ENCODE data around the gene GLRX5. TPM values are rescaled to one million over a fixed set of nuclear protein-coding genes. Genes with fewer than 3 reads are reported as not detected.
A peak's percentile ranks its signal among the peaks of the same experiment; 100 is the strongest.
"Not testable (repeated sequence)": the region's sequence is repeated elsewhere in the genome, so short reads cannot be mapped to it uniquely, and the experiment has no call there.

GLRX5 gene
- total and polyA plus RNA-seq, 4 donors = 61.1 to 77.9 (median 66.8) TPM

DNA sequence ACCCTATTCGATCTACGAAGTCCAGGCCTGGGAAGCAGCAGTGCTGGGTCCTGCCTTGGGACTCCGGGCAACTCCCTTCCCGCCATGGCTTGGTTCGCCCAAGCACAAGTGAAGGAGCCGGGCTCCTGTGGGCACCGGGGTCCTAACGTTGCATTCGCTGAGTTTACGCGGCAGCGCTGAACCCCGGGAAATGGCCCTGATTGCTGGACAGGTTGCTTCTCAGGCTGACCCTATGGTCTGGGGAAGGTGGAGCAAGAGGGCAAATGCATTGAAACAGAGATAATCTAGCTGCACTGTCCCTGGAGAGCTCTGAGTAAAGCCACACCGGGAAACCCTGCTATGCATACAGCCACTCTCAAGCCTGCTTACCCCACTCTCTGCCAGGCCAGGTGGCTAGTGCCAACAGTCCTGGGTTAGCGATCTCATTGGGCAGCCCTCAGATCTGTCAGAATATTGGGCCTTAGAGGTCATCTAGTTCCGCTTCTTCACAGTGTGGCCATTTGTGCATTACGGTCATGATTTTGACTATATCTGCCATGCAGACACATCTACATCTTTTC is 29.7 kb upstream of the GLRX5 start:
- no peak overlapping the region for H3K27ac ChIP-seq (ENCODE audit: low read depth, low read length)
- peaks cover 30% of the 10 kb centered on the region for H3K4me1 ChIP-seq (ENCODE audit: control insufficient read depth, insufficient read depth, low read length)
- H3K9me3 ChIP-seq (ENCODE audit: control insufficient read depth, insufficient read depth, low read length) = no peaks in the 10 kb centered on the region
- DNase-seq (ENCODE audit: low read depth in 4 of 6, low spot score in 6 of 6) = no peak
- peaks cover 3% of the 10 kb centered on the region for H3K36me3 ChIP-seq (ENCODE audit: control insufficient read depth, insufficient read depth, low read length)
- no peak overlapping the region for H3K4me3 ChIP-seq (ENCODE audit: low read depth, low read length)
- 93% methylated on average over 16 of the region's 17 CpGs for WGBS (ENCODE audit: insufficient coverage)
- H3K27me3 ChIP-seq (ENCODE audit: control insufficient read depth, insufficient read depth, low read length) = no peaks in the 10 kb centered on the region

DNA sequence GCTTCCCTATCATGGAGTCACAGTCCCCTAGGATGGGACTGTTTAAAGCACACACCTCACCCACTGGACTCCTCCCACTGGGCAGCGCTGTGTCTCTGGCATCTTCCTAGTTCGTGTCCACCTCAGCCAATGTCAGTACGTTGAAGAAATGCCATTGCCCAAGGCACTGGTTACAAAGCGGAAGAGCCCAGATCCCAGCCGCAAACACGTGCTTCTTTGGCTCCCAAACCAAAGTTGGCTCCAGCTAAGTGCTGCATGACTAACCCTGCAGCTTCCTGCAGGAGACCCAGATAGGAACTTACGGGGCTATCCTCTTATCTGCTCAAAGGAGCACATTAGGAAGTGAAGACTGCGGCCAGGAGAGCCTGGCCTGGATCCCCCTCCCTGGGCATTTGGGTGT is 27.7 kb upstream of the GLRX5 start:
- no peaks in the 10 kb centered on the region for H3K27me3 ChIP-seq (ENCODE audit: control insufficient read depth, insufficient read depth, low read length)
- H3K4me1 ChIP-seq (ENCODE audit: control insufficient read depth, insufficient read depth, low read length) = peaks cover 13% of the 10 kb centered on the region
- peak in 1 of 6 donors; percentile 43 for DNase-seq (ENCODE audit: low read depth in 4 of 6, low spot score in 6 of 6)
- no peak overlapping the region for H3K4me3 ChIP-seq (ENCODE audit: low read depth, low read length)
- H3K36me3 ChIP-seq (ENCODE audit: control insufficient read depth, insufficient read depth, low read length) = no peaks in the 10 kb centered on the region
- WGBS (ENCODE audit: insufficient coverage) = 78% methylated on average over 7 of the region's 8 CpGs
- no peak overlapping the region for H3K27ac ChIP-seq (ENCODE audit: low read depth, low read length)
- H3K9me3 ChIP-seq (ENCODE audit: control insufficient read depth, insufficient read depth, low read length) = no peaks in the 10 kb centered on the region

DNA sequence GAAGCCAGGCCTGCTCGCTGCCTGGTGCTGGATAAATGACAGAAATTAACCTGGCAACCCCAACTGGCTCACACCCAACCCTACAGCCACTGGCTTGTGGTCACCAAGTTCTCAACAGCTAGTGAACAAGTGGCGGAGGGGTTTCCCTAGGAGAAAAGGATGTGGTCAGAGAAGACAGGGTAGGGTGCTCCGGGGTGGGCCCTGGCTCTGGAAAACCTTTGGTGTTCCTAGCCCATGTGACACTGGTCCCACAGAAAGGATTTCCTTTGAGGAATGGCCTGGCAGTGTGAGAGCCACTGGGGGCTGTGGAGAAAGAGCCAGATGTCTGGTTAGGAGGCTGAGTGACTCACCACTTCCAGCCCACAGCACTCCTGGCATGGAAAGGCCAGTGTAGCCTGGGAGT is 27.1 kb upstream of the GLRX5 start:
- peak in 1 of 6 donors; percentile 31 for DNase-seq (ENCODE audit: low read depth in 4 of 6, low spot score in 6 of 6)
- Histone ChIP-seq H3K36me3 (ENCODE audit: control insufficient read depth, insufficient read depth, low read length) (no peaks in the 10 kb centered on the region), H3K4me1 (ENCODE audit: control insufficient read depth, insufficient read depth, low read length) (peaks cover 10% of the 10 kb centered on the region), H3K27ac (ENCODE audit: low read depth, low read length) (no peak overlapping the region), H3K27me3 (ENCODE audit: control insufficient read depth, insufficient read depth, low read length) (no peaks in the 10 kb centered on the region), H3K9me3 (ENCODE audit: control insufficient read depth, insufficient read depth, low read length) (no peaks in the 10 kb centered on the region), H3K4me3 (ENCODE audit: low read depth, low read length) (no peak overlapping the region)
- 70% methylated on average over 2 of the region's 3 CpGs for WGBS (ENCODE audit: insufficient coverage)

DNA sequence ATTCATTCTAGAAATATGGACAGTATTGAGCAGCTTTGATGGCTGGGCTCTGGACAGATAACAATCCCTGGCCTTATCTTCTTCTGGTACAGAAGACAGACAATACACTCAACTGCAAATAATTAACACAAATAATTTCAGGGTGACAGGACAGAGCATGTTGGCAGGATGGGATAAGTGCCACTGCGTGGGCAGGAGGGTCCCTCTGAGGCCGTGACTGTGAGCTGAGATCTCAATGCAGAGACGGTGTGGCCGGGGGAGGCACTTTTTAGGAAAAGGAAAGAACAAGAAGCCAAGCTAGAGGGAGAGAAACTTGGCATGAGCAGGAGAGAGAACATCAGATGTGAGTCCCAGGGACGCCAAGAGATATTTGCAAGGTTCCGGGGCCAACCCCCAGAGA is 26.5 kb upstream of the GLRX5 start:
- no peak for DNase-seq (ENCODE audit: low read depth in 4 of 6, low spot score in 6 of 6)
- no peak overlapping the region for H3K27ac ChIP-seq (ENCODE audit: low read depth, low read length)
- peaks cover 10% of the 10 kb centered on the region for H3K4me1 ChIP-seq (ENCODE audit: control insufficient read depth, insufficient read depth, low read length)
- no peaks in the 10 kb centered on the region for H3K36me3 ChIP-seq (ENCODE audit: control insufficient read depth, insufficient read depth, low read length)
- WGBS (ENCODE audit: insufficient coverage) = 77% methylated on average over 6 of the region's 6 CpGs
- H3K4me3 ChIP-seq (ENCODE audit: low read depth, low read length) = no peak overlapping the region
- H3K9me3 ChIP-seq (ENCODE audit: control insufficient read depth, insufficient read depth, low read length) = no peaks in the 10 kb centered on the region
- no peaks in the 10 kb centered on the region for H3K27me3 ChIP-seq (ENCODE audit: control insufficient read depth, insufficient read depth, low read length)

DNA sequence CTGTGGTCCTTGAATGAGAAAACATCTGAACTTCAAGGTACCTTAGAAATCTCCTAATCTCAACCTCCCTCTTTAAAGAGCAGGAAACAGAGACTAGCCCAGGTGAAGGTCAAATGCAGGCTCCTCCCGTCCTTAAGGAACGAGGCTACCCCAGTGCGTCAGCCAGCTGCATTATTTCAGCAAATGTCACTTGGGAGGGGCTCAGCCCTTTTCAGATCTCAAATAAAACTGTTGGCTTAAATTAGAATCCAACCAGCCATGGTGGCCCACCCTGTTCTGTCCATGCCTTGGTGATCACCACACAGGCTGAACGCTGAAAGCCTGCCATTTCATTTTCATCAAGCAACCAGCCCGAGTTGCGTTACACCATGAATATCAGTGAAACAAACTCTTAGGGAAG is 25.4 kb upstream of the GLRX5 start:
- no peaks in the 10 kb centered on the region for H3K27me3 ChIP-seq (ENCODE audit: control insufficient read depth, insufficient read depth, low read length)
- no peaks in the 10 kb centered on the region for H3K9me3 ChIP-seq (ENCODE audit: control insufficient read depth, insufficient read depth, low read length)
- H3K27ac ChIP-seq (ENCODE audit: low read depth, low read length) = no peak overlapping the region
- 89% methylated on average over 3 of the region's 6 CpGs for WGBS (ENCODE audit: insufficient coverage)
- H3K4me3 ChIP-seq (ENCODE audit: low read depth, low read length) = no peak overlapping the region
- no peaks in the 10 kb centered on the region for H3K36me3 ChIP-seq (ENCODE audit: control insufficient read depth, insufficient read depth, low read length)
- DNase-seq (ENCODE audit: low read depth in 4 of 6, low spot score in 6 of 6) = no peak
- H3K4me1 ChIP-seq (ENCODE audit: control insufficient read depth, insufficient read depth, low read length) = peaks cover 16% of the 10 kb centered on the region

DNA sequence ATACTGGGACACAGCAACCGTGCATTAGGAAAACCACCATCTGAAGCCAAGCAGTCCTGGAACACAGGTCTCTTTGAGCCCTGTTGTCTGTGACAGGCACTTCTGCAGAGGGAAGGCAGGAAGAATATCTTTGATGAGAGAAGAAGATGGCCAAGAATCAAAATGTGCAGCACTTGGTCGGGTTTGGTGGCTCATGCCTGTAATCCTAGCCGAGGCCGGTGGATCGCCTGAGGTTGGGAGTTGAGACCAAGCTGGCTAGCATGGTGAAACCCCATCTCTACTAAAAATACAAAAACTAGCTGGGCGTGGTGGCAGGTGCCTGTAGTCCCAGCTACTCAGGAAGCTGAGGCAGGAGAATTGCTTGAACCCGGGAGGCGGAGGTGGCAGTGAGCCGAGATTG is 24.5 kb upstream of the GLRX5 start:
- not testable (repeated sequence) for H3K27me3 ChIP-seq (ENCODE audit: control insufficient read depth, insufficient read depth, low read length); H3K9me3 ChIP-seq (ENCODE audit: control insufficient read depth, insufficient read depth, low read length); H3K27ac ChIP-seq (ENCODE audit: low read depth, low read length); DNase-seq (ENCODE audit: low read depth in 4 of 6, low spot score in 6 of 6); H3K4me3 ChIP-seq (ENCODE audit: low read depth, low read length); H3K36me3 ChIP-seq (ENCODE audit: control insufficient read depth, insufficient read depth, low read length)
- 90% methylated on average over 3 of the region's 9 CpGs for WGBS (ENCODE audit: insufficient coverage)
- peaks cover 24% of the 10 kb centered on the region for H3K4me1 ChIP-seq (ENCODE audit: control insufficient read depth, insufficient read depth, low read length)

DNA sequence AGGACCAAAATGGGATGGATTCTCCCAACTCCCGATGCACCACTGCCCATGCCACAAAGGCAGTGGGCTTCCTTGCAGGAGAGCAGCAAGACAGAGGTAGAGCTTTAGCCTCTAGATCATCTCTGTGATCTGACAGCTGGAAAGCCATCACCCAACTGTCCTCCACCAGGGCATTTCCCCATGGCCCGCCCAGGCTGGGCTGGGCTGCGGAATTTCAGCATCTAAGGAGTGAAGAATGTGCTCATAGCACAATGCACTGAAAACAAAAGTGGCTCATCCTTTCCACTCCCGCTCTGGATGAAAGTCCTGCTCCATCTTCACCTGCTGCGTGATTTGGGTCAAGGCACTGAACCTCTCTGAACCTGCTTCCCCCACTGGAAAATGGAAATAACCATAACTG is 24.0 kb upstream of the GLRX5 start:
- H3K4me1 ChIP-seq (ENCODE audit: control insufficient read depth, insufficient read depth, low read length) = peaks cover 29% of the 10 kb centered on the region
- DNase-seq (ENCODE audit: low read depth in 4 of 6, low spot score in 6 of 6) = no peak

DNA sequence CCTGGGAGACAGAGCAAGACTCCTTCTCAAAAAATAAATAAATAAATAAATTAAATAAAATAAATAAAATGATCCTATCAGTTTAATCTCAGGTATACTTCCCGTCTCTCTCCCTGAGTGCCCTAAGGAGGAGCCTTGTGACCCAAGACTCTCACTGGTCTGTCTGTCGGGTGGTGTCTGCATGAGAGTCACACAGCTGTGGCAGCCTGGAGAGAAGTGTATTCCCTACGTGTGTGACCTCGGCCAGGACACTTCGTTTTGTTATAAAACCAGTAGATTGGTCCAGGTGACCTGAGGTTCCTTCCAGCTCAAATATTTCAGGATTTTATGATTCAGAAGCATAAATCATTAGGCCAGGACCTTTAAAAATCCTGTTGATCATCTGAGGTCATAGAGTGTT is 23.2 kb upstream of the GLRX5 start:
- H3K4me3 ChIP-seq (ENCODE audit: low read depth, low read length) = no peak overlapping the region
- H3K4me1 ChIP-seq (ENCODE audit: control insufficient read depth, insufficient read depth, low read length) = peaks cover 34% of the 10 kb centered on the region
- H3K36me3 ChIP-seq (ENCODE audit: control insufficient read depth, insufficient read depth, low read length) = no peaks in the 10 kb centered on the region
- DNase-seq (ENCODE audit: low read depth in 4 of 6, low spot score in 6 of 6) = no peak
- H3K9me3 ChIP-seq (ENCODE audit: control insufficient read depth, insufficient read depth, low read length) = no peaks in the 10 kb centered on the region
- WGBS (ENCODE audit: insufficient coverage) = 63% methylated on average over 3 of the region's 5 CpGs
- no peak overlapping the region for H3K27ac ChIP-seq (ENCODE audit: low read depth, low read length)
- H3K27me3 ChIP-seq (ENCODE audit: control insufficient read depth, insufficient read depth, low read length) = no peaks in the 10 kb centered on the region

More for the DNA sequence above, 24.0 kb upstream of the GLRX5 start:
- no peaks in the 10 kb centered on the region for H3K36me3 ChIP-seq (ENCODE audit: control insufficient read depth, insufficient read depth, low read length)
- H3K4me3 ChIP-seq (ENCODE audit: low read depth, low read length) = no peak overlapping the region
- H3K27ac ChIP-seq (ENCODE audit: low read depth, low read length) = no peak overlapping the region
- WGBS (ENCODE audit: insufficient coverage) = 98% methylated on average over 5 of the region's 5 CpGs
- no peaks in the 10 kb centered on the region for H3K27me3 ChIP-seq (ENCODE audit: control insufficient read depth, insufficient read depth, low read length)
- no peaks in the 10 kb centered on the region for H3K9me3 ChIP-seq (ENCODE audit: control insufficient read depth, insufficient read depth, low read length)

DNA sequence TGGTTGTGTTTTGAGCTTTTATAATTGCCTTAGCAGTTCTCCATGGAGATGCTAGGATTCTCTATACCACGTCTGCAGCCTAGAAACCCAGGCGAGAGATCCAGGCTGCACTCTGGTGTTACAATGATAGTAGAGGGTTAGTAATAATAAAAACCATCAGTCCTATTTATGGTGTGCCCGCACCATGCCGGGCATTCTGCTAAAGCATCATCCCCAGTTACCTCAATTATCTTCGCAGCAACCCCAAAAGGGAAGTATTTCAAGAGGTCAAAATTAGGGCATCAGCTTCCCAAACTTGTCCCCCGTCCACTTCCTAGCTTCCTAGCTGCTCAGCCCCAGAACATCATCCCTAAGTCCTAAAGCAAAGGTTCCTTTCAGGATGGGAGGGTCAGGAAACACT is 21.6 kb upstream of the GLRX5 start:
- peaks cover 32% of the 10 kb centered on the region for H3K4me1 ChIP-seq (ENCODE audit: control insufficient read depth, insufficient read depth, low read length)
- H3K9me3 ChIP-seq (ENCODE audit: control insufficient read depth, insufficient read depth, low read length) = no peaks in the 10 kb centered on the region
- H3K36me3 ChIP-seq (ENCODE audit: control insufficient read depth, insufficient read depth, low read length) = no peaks in the 10 kb centered on the region
- 67% methylated on average over 1 of the region's 6 CpGs for WGBS (ENCODE audit: insufficient coverage)
- H3K27me3 ChIP-seq (ENCODE audit: control insufficient read depth, insufficient read depth, low read length) = no peaks in the 10 kb centered on the region
- no peak overlapping the region for H3K27ac ChIP-seq (ENCODE audit: low read depth, low read length)
- H3K4me3 ChIP-seq (ENCODE audit: low read depth, low read length) = no peak overlapping the region
- DNase-seq (ENCODE audit: low read depth in 4 of 6, low spot score in 6 of 6) = no peak

DNA sequence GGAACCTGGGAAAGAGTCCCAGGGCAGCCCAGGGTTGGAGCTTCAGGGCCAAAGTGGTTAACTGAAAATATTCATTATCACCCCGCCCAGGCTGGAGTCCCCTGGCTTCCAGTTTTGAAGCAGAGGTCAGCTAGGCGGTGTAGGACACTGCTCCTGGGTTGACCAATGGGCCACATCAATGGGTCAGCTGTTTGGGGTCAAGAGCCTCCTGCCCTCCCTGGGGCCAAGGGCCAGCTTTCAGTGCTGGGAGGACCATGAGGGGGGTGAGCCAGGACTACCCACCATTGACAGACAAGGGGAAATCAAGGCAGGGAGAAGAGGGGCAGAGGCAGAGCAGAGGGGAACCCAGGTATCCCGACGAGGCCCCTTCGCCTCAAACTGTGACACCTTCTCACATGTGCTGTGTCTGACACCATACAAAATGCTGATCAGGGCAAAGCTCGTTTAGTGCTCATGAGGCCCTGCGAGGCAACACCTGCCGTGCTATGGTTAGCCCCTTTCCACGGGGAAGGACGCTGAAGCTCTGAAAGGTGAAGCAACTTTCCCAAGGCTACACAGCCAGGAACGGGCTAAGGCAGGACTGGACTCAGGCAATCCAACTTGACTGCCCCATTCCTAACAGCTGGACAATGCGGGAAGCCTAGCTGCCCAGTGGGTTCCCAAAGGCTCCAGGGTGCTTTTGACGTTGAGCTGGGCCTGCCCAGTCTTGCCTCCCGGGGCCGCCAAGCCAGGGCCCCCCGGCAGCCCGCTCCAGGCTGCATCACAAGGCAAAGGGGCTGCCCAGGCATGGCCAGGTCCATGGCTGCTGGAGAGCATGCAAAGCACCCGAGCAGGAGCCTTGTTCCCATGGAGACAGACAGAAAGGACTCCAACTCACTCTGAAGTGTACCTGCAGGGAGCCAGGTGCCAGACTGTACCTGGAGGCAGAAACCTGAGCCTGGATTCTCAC is 20.4 kb upstream of the GLRX5 start:
- H3K4me3 ChIP-seq (ENCODE audit: low read depth, low read length) = no peak overlapping the region
- WGBS (ENCODE audit: insufficient coverage) = 54% methylated on average over 18 of the region's 18 CpGs
- H3K27me3 ChIP-seq (ENCODE audit: control insufficient read depth, insufficient read depth, low read length) = no peaks in the 10 kb centered on the region
- peaks cover 32% of the 10 kb centered on the region for H3K4me1 ChIP-seq (ENCODE audit: control insufficient read depth, insufficient read depth, low read length)
- peak in 1 of 6 donors; percentile 71 for DNase-seq (ENCODE audit: low read depth in 4 of 6, low spot score in 6 of 6)
- H3K9me3 ChIP-seq (ENCODE audit: control insufficient read depth, insufficient read depth, low read length) = no peaks in the 10 kb centered on the region
- H3K36me3 ChIP-seq (ENCODE audit: control insufficient read depth, insufficient read depth, low read length) = no peaks in the 10 kb centered on the region
- peak overlapping the region; percentile 67 for H3K27ac ChIP-seq (ENCODE audit: low read depth, low read length)
